ENCODE results near the gene ANXA5. TPM values are rescaled to one million over a fixed set of nuclear protein-coding genes. Genes with fewer than 3 reads are reported as not detected.

ANXA5 gene
- total RNA-seq, 1 donor from 2014 or later, result 682 TPM

GRCh38 chr4:121654738-121655137 lies 42.0 kb downstream of the ANXA5 start:
- Mint-ChIP-seq H3K4me3 (ENCODE audit: unreplicated experiment) (no peak overlapping the region), H3K27me3 (ENCODE audit: low read depth, unreplicated experiment) (no peaks in the 10 kb centered on the region), H3K4me1 (ENCODE audit: low read depth, unreplicated experiment) (no peaks in the 10 kb centered on the region), H3K27ac (ENCODE audit: unreplicated experiment) (no peak overlapping the region), H3K36me3 (ENCODE audit: low read depth, unreplicated experiment) (no peaks in the 10 kb centered on the region), H3K9me3 (ENCODE audit: unreplicated experiment) (peaks cover 2% of the 10 kb centered on the region)
- no peak overlapping the region for H2AFZ ChIP-seq (ENCODE audit: low read depth, low read length)
- H3K4me1 ChIP-seq (ENCODE audit: insufficient read depth, low read length), result no peaks in the 10 kb centered on the region
- no peak overlapping the region for H3K4me3 ChIP-seq (ENCODE audit: insufficient read depth, low read depth, low read length)
- no peaks in the 10 kb centered on the region for H4K20me1 ChIP-seq (ENCODE audit: insufficient read depth, low read length)
- no peak overlapping the region for H3K4me2 ChIP-seq (ENCODE audit: low read length)
- H3K9ac ChIP-seq (ENCODE audit: low read length), result no peak overlapping the region
- H3K27me3 ChIP-seq (ENCODE audit: insufficient read depth, low read length), result no peaks in the 10 kb centered on the region
- TF ChIP-seq EZH2 (IDR thresholded peaks at IDR 0.05; ENCODE audit: insufficient read depth, low read length), result no peak
- TF ChIP-seq CTCF (IDR thresholded peaks at IDR 0.05; ENCODE audit: insufficient read depth, low read depth, low read length), result no peak
- DNase-seq (ENCODE audit: low read depth), result no peak
- no peaks in the 10 kb centered on the region for H3K36me3 ChIP-seq (ENCODE audit: insufficient read depth, low read length)
- H3K9me3 ChIP-seq (ENCODE audit: insufficient read depth, low read depth, low read length), result no peaks in the 10 kb centered on the region
- H3K79me2 ChIP-seq (ENCODE audit: insufficient read depth, low read length), result no peaks in the 10 kb centered on the region
- H3K27ac ChIP-seq (ENCODE audit: low read depth, low read length), result no peak overlapping the region
- no peak for FAIRE-seq

GRCh38 chr4:121653986-121654385 lies 42.8 kb downstream of the ANXA5 start:
- no peaks in the 10 kb centered on the region for H3K4me1 Mint-ChIP-seq (ENCODE audit: low read depth, unreplicated experiment)
- Histone ChIP-seq H3K27me3 (ENCODE audit: insufficient read depth, low read length) (no peaks in the 10 kb centered on the region), H3K4me3 (ENCODE audit: insufficient read depth, low read depth, low read length) (no peak overlapping the region), H3K9ac (ENCODE audit: low read length) (no peak overlapping the region), H3K27ac (ENCODE audit: low read depth, low read length) (no peak overlapping the region), H3K9me3 (ENCODE audit: insufficient read depth, low read depth, low read length) (no peaks in the 10 kb centered on the region), H2AFZ (ENCODE audit: low read depth, low read length) (no peak overlapping the region), H3K79me2 (ENCODE audit: insufficient read depth, low read length) (no peaks in the 10 kb centered on the region), H4K20me1 (ENCODE audit: insufficient read depth, low read length) (no peaks in the 10 kb centered on the region), H3K4me1 (ENCODE audit: insufficient read depth, low read length) (no peaks in the 10 kb centered on the region), H3K4me2 (ENCODE audit: low read length) (no peak overlapping the region), H3K36me3 (ENCODE audit: insufficient read depth, low read length) (no peaks in the 10 kb centered on the region)
- no peaks in the 10 kb centered on the region for H3K36me3 Mint-ChIP-seq (ENCODE audit: low read depth, unreplicated experiment)
- FAIRE-seq (no peak), DNase-seq (ENCODE audit: low read depth) (no peak)
- no peak overlapping the region for H3K4me3 Mint-ChIP-seq (ENCODE audit: unreplicated experiment)
- no peak for TF ChIP-seq CTCF (IDR thresholded peaks at IDR 0.05; ENCODE audit: insufficient read depth, low read depth, low read length)
- TF ChIP-seq EZH2 (IDR thresholded peaks at IDR 0.05; ENCODE audit: insufficient read depth, low read length), result no peak
- H3K27me3 Mint-ChIP-seq (ENCODE audit: low read depth, unreplicated experiment), result no peaks in the 10 kb centered on the region
- H3K27ac Mint-ChIP-seq (ENCODE audit: unreplicated experiment), result no peak overlapping the region
- H3K9me3 Mint-ChIP-seq (ENCODE audit: unreplicated experiment), result peaks cover 2% of the 10 kb centered on the region

GRCh38 chr4:121653214-121653613 lies 43.6 kb downstream of the ANXA5 start:
- H3K9me3 Mint-ChIP-seq (ENCODE audit: unreplicated experiment), result peaks cover 2% of the 10 kb centered on the region
- FAIRE-seq, result no peak
- TF ChIP-seq EZH2 (IDR thresholded peaks at IDR 0.05; ENCODE audit: insufficient read depth, low read length), result no peak
- TF ChIP-seq CTCF (IDR thresholded peaks at IDR 0.05; ENCODE audit: insufficient read depth, low read depth, low read length), result no peak

More at GRCh38 chr4:121653214-121653613, 43.6 kb downstream of the ANXA5 start:
- Histone ChIP-seq H3K4me3 (ENCODE audit: insufficient read depth, low read depth, low read length) (no peak overlapping the region), H3K27me3 (ENCODE audit: insufficient read depth, low read length) (no peaks in the 10 kb centered on the region), H3K4me2 (ENCODE audit: low read length) (no peak overlapping the region), H3K36me3 (ENCODE audit: insufficient read depth, low read length) (no peaks in the 10 kb centered on the region), H3K9me3 (ENCODE audit: insufficient read depth, low read depth, low read length) (no peaks in the 10 kb centered on the region), H3K9ac (ENCODE audit: low read length) (no peak overlapping the region), H3K27ac (ENCODE audit: low read depth, low read length) (no peak overlapping the region), H2AFZ (ENCODE audit: low read depth, low read length) (no peak overlapping the region), H3K79me2 (ENCODE audit: insufficient read depth, low read length) (no peaks in the 10 kb centered on the region), H4K20me1 (ENCODE audit: insufficient read depth, low read length) (no peaks in the 10 kb centered on the region), H3K4me1 (ENCODE audit: insufficient read depth, low read length) (no peaks in the 10 kb centered on the region)
- H3K4me1 Mint-ChIP-seq (ENCODE audit: low read depth, unreplicated experiment), result no peaks in the 10 kb centered on the region
- H3K27me3 Mint-ChIP-seq (ENCODE audit: low read depth, unreplicated experiment), result no peaks in the 10 kb centered on the region
- no peak for DNase-seq (ENCODE audit: low read depth)
- H3K4me3 Mint-ChIP-seq (ENCODE audit: unreplicated experiment), result no peak overlapping the region
- H3K27ac Mint-ChIP-seq (ENCODE audit: unreplicated experiment), result no peak overlapping the region
- H3K36me3 Mint-ChIP-seq (ENCODE audit: low read depth, unreplicated experiment), result no peaks in the 10 kb centered on the region
